ENCODE results near the gene DKC1.
A peak's percentile ranks its signal among the peaks of the same experiment; 100 is the strongest.

Gene DKC1

GRCh38 chrX:154721155-154721554 lies 41.5 kb upstream of the DKC1 start:
- H3K4me3 ChIP-seq (ENCODE audit: low read length), result no peak overlapping the region
- TF ChIP-seq CTCF (conservative IDR thresholded peaks at IDR 0.05; ENCODE audit: low read length), result no peak
- no peak for DNase-seq (ENCODE audit: low read depth)

- H3K4me3 ChIP-seq (ENCODE audit: low read length), result no peak overlapping the region
- no peak for DNase-seq (ENCODE audit: low read depth)
- no peak for TF ChIP-seq CTCF (conservative IDR thresholded peaks at IDR 0.05; ENCODE audit: low read length)
These were observed 37.5 kb upstream of the DKC1 start for GRCh38 chrX:154724993-154725756.

GRCh38 chrX:154727418-154727817 lies 35.2 kb upstream of the DKC1 start:
- no peak for DNase-seq (ENCODE audit: low read depth)
- TF ChIP-seq CTCF (conservative IDR thresholded peaks at IDR 0.05; ENCODE audit: low read length), result no peak
- no peak overlapping the region for H3K4me3 ChIP-seq (ENCODE audit: low read length)

- TF ChIP-seq CTCF (conservative IDR thresholded peaks at IDR 0.05; ENCODE audit: low read length), result no peak
- DNase-seq (ENCODE audit: low read depth), result peak; percentile 61
- no peak overlapping the region for H3K4me3 ChIP-seq (ENCODE audit: low read length)
These were observed 34.8 kb upstream of the DKC1 start for GRCh38 chrX:154727871-154728270.

GRCh38 chrX:154728431-154729190 lies 34.1 kb upstream of the DKC1 start:
- DNase-seq (ENCODE audit: low read depth), result no peak
- no peak overlapping the region for H3K4me3 ChIP-seq (ENCODE audit: low read length)
- TF ChIP-seq CTCF (conservative IDR thresholded peaks at IDR 0.05; ENCODE audit: low read length), result no peak

GRCh38 chrX:154729439-154729838 lies 33.2 kb upstream of the DKC1 start:
- no peak for TF ChIP-seq CTCF (conservative IDR thresholded peaks at IDR 0.05; ENCODE audit: low read length)
- no peak for DNase-seq (ENCODE audit: low read depth)
- no peak overlapping the region for H3K4me3 ChIP-seq (ENCODE audit: low read length)
